Heart right ventricle (tissue), 16 donors: ENCODE results near the gene NDUFB6. TPM values are rescaled to one million over a fixed set of nuclear protein-coding genes. Genes with fewer than 3 reads are reported as not detected.

Experiments used
- ATAC-seq, 8 donors: fragments of 200-7000 bp; cut with Tn5 transposase; one replicate each; pipeline ENCODE4 v1.9.1; 2020; ENCODE audit warnings: mild to moderate bottlenecking in 8 of 8, moderate library complexity in 8 of 8, moderate number of reproducible peaks in 1 of 8
- DNase-seq, 2 donors: peaks; one replicate each; pipeline ENCODE4 v3.0.0-alpha.2; 2020
- H3K27ac ChIP-seq, 10 donors: fragments of 200-600 bp; sonication (generic) in 2 of 10; one replicate each; pipeline versions ENCODE4 v1.5.0 to v1.8.0; 2020 to 2022; ENCODE audit warnings: mild to moderate bottlenecking in 3 of 10
- H3K27me3 ChIP-seq, 7 donors: fragments of 200-600 bp; one replicate each; pipeline ENCODE4 v1.8.0; 2021 to 2022; ENCODE audit warnings: mild to moderate bottlenecking in 2 of 7
- H3K36me3 ChIP-seq, 9 donors: fragments of 200-600 bp; sonication (generic) in 1 of 9; one replicate each; pipeline versions ENCODE4 v1.5.0 to v1.8.0; 2020 to 2022; ENCODE audit warnings: mild to moderate bottlenecking in 2 of 9
- H3K4me1 ChIP-seq, 9 donors: fragments of 200-600 bp; sonication (generic) in 1 of 9; one replicate each; pipeline versions ENCODE4 v1.5.0 to v1.8.0; 2020 to 2022; ENCODE audit warnings: mild to moderate bottlenecking in 4 of 9
- H3K4me3 ChIP-seq, 10 donors: fragments of 200-600 bp; sonication (generic) in 2 of 10; one replicate each; pipeline versions ENCODE4 v1.5.0 to v1.8.0; 2020 to 2022; ENCODE audit warnings: mild to moderate bottlenecking in 7 of 10, moderate library complexity in 2 of 10
- H3K9me3 ChIP-seq, 11 donors: fragments of 200-600 bp in 10 of 11; sonication (generic) in 2 of 11; one replicate each; pipeline versions ENCODE4 v1.5.0 to v1.8.0; 2013 to 2022; ENCODE audit warnings: mild to moderate bottlenecking in 2 of 11, control low read depth in 1 of 11, moderate library complexity in 1 of 11
- CTCF ChIP-seq, 9 donors: fragments of 200-600 bp; sonication (generic) in 2 of 9; IDR thresholded peaks; one replicate each; pipeline versions ENCODE4 v1.5.0 to v1.8.0; 2021 to 2022; ENCODE audit warnings: antibody characterized with exemption in 9 of 9, mild to moderate bottlenecking in 5 of 9, moderate library complexity in 1 of 9
- WGBS, 2 donors: extraction: QIAGEN DNeasy Blood & Tissue Kit; methylation state at CpG; one replicate each; pipeline ENCODE4 v1.1.7; 2013; ENCODE audit warnings: inconsistent platforms in 1 of 2; 5-methylcytosine and 5-hydroxymethylcytosine counted together
- intact Hi-C, 10 donors: fragments of 100-400 bp; cut with DNase I; formaldehyde crosslinking; loops; one replicate each; pipeline versions ENCODE4 v1.11.1 to v1.14.2; 2022
- polyA plus RNA-seq, 2 donors: library from polyadenylated mRNA; stranded (reverse); fragments of 200-250 nt; gene quantifications; one replicate each; pipeline ENCODE4 v1.2.3, GENCODE V29; 2013
- total RNA-seq, 10 donors: library from RNA; stranded (reverse); fragmentation: NEBNext Ultra II Directional in 3 of 10; extraction: Animal tissue kit (Norgen Biotek cat#: 25700) in 3 of 10; gene quantifications; one replicate each; pipeline versions ENCODE4 v1.2.1 to v1.2.4, GENCODE V29; 2021 to 2023
- donor health status: Arrhythmogenic right ventricular cardiomyopathy.
- donor health status: ischemic (EF 13 %, LVEDD 7.1; RV severe dilation, severe dysfunction).
- donor health status: healthy with polysubstance abuse.
- donor health status: DM: no; HTN: yes; CAD: no.
- donor health status: DM: no; HTN: no; CAD: no.
- donor health status: ischemic (EF 25% LVEDD 6.9; RV normal size, moderate dysfunction).
- donor health status: ischemic (EF 25% LVEDD 5.7; RV mildly dilated, moderate dysfunction).
- donor health status: healthy.
- donor health status: DM: yes; HTN: yes; CAD: no.
- donor health status: Ischemic cardiomyopathy.
- donor health status: ischemic (EF 35%, LVEDD 5.7; RV mildly dilated, moderate dysfunction).
- donor health status: nonischemic (EF 11% LVEDD 7.7; RV severe dilation, severe dysfunction).
- donor health status: DM: yes; HTN: yes; CAD: no.
- donor health status: PGD.
- donor health status: ischemic (EF 29% LVEDD 5.4; RV normal size, mild dysfunction).
- donor health status: nonischemic (EF 23%, LVEDD 6.1; RV moderate dilation, normal function).

The NDUFB6 gene
- total and polyA plus RNA-seq, 12 donors: 52.2 to 186 (median 131) TPM

GRCh38 chr9:32523910-32524309 is 49.0 kb downstream of the NDUFB6 start:
- DNase-seq (no peak), ATAC-seq (no peak)
- no peak for TF ChIP-seq CTCF (IDR thresholded peaks at IDR 0.05)
- intact Hi-C loops: loop anchor here in 4 of 10 donors (10.0 kb wide), 3 partner anchors 51 to 139 kb away; partner anchors contain the start of genes NDUFB6 (in 2 of the 4) and ACO1 (in 1 of the 4)
- Histone ChIP-seq H3K27ac (no peak overlapping the region), H3K4me3 (peak overlapping the region in 7 of 10 donors; percentile 58 to 91 (median 72)), H3K36me3 (peaks cover 0 to 13% (median 0%) of the 10 kb centered on the region in 9 donors), H3K9me3 (no peaks in the 10 kb centered on the region), H3K27me3 (no peaks in the 10 kb centered on the region), H3K4me1 (peaks cover 4 to 43% (median 33%) of the 10 kb centered on the region in 9 donors)
- 40 to 43% methylated on average over 1 of the region's 1 CpG for WGBS, 2 donors

DNA sequence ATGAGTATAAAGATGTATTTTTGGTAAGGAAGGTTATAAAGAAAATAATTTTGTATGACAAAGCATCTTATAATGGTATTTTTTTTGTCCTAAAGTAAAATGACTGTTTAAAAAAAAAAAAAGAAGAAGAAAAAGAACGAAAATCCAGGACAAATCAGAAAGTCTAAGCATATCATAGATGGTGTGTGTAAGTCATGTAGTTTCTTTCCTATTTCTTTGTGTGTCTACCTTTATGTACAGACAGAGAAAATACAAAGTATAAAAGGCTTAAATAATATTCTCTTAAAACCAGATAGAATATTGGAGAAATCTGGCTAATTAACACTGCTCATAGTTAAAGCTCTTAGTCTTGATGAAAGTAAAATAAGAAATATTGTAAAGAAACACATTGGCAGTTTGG is 54.7 kb downstream of the NDUFB6 start:
- ATAC-seq (no peak), DNase-seq (no peak)
- Histone ChIP-seq H3K4me3 (no peak overlapping the region), H3K9me3 (peaks cover 0 to 22% (median 0%) of the 10 kb centered on the region in 11 donors), H3K27ac (no peak overlapping the region), H3K27me3 (no peaks in the 10 kb centered on the region), H3K36me3 (peaks cover 0 to 24% (median 0%) of the 10 kb centered on the region in 9 donors), H3K4me1 (peaks cover 0 to 20% (median 3%) of the 10 kb centered on the region in 9 donors)
- TF ChIP-seq CTCF (IDR thresholded peaks at IDR 0.05): no peak
- intact Hi-C loops: no loop called here
- WGBS, 2 donors: 96 to 97% methylated on average over 1 of the region's 1 CpG

DNA sequence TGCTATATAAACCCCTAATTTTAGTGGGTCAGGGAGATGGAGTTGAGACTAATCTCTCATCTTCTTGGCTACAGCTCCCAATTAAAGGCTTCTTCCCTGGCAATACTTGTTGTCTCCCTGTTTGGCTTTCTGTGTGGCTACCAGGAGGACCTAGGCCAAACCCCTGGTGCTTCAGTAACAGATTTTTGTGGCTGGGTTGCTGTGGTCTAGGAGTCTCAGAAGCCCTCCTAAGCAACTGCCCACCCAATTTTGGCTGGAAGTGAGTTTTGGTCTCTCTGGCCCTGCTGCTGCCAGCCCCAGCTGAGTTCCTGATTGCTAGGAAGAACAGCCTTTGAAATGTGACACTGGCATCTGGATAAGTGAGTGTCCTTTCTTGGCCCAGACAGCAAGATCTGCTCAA is 56.7 kb downstream of the NDUFB6 start:
- no peak for ATAC-seq
- no peaks in the 10 kb centered on the region for H3K27me3 ChIP-seq
- H3K9me3 ChIP-seq: peaks cover 0 to 24% (median 0%) of the 10 kb centered on the region in 11 donors
- intact Hi-C loops: no loop called here
- H3K4me1 ChIP-seq: peaks cover 0 to 13% (median 0%) of the 10 kb centered on the region in 9 donors
- peaks cover 0 to 24% (median 0%) of the 10 kb centered on the region in 9 donors for H3K36me3 ChIP-seq
- no peak for DNase-seq
- no peak overlapping the region for H3K4me3 ChIP-seq
- no peak for TF ChIP-seq CTCF (IDR thresholded peaks at IDR 0.05)
- no peak overlapping the region for H3K27ac ChIP-seq

- intact Hi-C loops: loop anchor here in 1 of 10 donors (5.0 kb wide), 1 partner anchor 41 kb away; no protein-coding TSS in a partner anchor
- Histone ChIP-seq H3K4me3 (no peak overlapping the region), H3K27me3 (no peaks in the 10 kb centered on the region), H3K9me3 (peaks cover 0 to 7% (median 0%) of the 10 kb centered on the region in 11 donors), H3K4me1 (peaks cover 0 to 17% (median 0%) of the 10 kb centered on the region in 9 donors), H3K27ac (no peak overlapping the region), H3K36me3 (peaks cover 0 to 10% (median 0%) of the 10 kb centered on the region in 9 donors)
- no peak for TF ChIP-seq CTCF (IDR thresholded peaks at IDR 0.05)
- 90 to 100% methylated on average over 1 of the region's 1 CpG for WGBS, 2 donors
- DNase-seq (no peak), ATAC-seq (no peak)
Measured at GRCh38 chr9:32508728-32509127, 64.2 kb downstream of the NDUFB6 start.
